COLO668 (cell line): ENCODE measurements around the gene SLC51A.
"Not testable (repeated sequence)": the region's sequence is repeated elsewhere in the genome, so short reads cannot be mapped to it uniquely, and the experiment has no call there.

Source experiments
- DNase-seq: peaks from one replicate; lab custom pipeline; 2025; ENCODE audit not compliant: unreplicated experiment; lab: John Stamatoyannopoulos, UW

The SLC51A gene

GRCh38 chr3:196238612-196239560 lies 22.6 kb downstream of the SLC51A start:
- no peak for DNase-seq

DNA sequence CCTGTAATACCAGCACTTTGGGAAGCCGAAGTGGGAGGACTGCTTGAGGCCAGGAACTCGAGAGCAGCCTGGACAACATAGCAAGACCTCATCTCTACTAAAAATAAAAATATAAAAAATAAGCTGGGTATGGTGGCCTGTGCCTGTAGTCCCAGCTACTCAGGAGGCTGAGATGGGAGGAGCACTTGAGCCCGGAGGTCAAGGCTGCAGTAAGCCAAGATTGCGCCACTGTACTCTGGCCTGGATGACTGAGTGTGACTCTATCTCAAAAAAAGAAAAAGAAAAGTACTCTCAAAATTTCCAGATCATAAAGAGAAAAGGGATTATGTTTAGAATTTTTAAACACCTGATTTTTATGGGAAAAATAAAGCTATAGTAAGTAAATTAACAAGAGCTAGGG lies 24.1 kb downstream of the SLC51A start:
- no peak for DNase-seq

DNA sequence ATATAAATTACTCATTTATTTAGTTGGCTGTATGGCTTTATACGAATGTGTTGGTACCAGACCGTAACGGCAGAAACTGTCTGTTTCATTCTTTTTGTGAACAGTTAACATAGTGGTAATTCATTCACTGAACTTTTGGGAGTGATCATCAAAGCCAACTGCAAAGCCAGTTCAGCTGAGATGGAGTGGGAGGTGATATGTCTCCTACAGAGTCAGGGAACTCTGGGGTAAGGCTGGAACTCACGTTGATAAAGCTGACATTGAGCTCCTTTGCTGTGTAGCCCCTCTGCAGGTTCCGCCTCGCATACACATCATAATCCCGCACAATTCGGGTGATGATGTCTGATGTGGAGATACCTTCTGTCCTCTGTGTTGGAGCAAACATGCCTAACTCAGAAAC lies 25.4 kb downstream of the SLC51A start:
- no peak for DNase-seq

DNA sequence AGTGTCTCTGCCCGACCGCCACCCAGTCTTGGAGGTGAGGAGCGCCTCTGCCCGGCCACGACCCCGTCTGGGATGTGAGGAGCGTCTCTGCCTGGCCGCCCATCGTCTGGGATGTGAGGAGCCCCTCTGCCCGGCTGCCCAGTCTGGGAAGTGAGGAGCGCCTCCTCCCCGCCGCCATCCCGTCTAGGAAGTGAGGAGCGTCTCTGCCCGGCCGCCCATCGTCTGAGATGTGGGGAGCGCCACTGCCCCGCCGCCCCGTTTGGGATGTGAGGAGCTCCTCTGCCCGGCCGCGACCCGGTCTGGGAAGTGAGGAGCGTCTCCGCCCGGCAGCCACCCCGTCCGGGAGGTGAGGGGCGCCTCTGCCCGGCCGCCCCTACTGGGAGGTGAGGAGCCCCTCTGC lies 27.8 kb downstream of the SLC51A start:
- not testable (repeated sequence) for DNase-seq

DNA sequence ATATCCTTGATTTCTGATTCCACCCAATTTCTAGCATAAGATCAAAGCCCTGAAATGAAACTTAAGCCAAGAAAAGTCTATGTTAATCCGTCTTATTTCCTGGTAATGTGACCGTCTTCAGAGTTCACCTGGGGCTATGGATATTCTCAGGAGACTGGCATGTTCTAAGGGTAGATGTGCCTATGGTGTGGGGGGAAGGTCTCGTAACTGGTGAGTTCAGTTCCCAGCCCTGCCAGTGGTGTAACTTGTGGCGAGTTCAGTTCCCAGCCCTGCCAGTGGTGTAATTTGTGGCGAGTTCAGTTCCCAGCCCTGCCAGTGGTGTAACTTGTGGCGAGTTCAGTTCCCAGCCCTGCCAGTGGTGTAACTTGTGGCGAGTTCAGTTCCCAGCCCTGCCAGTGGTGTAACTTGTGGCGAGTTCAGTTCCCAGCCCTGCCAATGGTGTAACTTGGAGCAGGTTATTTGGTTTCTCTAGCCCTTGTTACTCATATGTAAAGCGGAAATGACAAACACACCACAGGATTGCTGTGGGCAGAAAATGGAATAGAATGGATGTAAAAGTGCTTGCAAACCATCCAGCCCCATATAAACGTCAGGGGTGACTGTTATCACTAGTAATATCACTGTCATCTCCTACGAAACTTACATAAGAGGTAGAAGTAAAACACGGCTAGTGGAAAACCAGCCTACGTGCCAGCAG lies 30.4 kb downstream of the SLC51A start:
- DNase-seq = no peak

DNA sequence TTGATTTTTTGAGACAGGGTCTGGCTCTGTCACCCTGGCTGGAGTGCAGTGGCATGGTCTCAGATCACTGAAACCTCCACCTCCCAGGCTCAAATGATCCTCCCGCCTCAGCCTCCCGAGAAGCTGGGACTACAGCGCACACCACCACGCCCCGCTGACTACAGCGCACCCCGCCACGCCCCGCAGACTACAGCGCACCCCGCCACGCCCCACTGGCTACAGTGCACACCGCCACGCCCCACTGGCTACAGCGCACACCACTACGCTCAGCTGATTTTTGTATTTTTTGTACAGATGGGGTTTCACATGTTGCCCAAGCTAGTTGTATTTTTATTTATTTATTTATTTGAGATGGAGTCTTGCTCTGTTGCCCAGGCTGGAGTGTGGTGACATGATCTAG lies 35.6 kb downstream of the SLC51A start:
- DNase-seq = no peak

DNA sequence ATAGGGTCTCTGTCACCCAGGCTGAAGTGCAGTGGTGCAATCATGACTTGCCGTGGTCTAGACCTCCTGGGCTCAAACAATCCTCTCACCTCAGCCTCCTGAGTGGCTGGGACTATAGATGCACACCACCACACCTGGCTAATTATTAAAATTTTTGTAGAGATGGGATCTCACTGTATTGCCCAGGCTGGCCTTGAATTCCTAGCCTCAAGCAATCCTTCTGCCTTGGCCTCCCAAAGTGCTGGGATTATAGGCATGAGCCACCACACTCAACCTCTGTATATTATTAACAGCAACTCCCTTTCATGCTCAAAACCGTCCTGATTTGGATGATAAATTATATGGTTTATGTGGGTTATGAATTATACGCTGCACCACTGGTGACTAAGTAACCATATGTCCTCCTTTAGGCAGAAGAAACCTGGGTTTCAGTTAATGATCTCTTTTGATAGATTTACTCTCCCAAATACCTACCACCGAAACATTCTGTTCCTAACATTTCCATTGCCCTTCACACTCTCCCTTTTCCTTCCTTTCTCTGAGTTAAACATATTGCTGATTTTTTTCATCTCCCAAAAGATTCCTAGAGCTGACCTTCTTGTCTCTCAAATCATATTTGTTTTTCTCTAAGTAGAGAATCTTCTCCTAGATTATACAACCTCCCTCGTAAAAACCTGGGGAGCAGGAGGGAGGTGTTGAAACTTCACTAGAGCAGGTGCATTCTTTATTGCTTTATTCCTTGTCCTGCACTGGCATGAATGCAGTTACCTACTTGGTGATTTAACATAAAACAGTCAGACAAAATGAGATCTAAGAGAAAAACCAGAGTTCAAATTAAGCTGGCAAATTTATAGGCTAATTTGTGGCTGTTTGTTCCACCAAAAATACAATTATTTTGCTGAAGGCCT lies 38.3 kb downstream of the SLC51A start:
- no peak for DNase-seq

DNA sequence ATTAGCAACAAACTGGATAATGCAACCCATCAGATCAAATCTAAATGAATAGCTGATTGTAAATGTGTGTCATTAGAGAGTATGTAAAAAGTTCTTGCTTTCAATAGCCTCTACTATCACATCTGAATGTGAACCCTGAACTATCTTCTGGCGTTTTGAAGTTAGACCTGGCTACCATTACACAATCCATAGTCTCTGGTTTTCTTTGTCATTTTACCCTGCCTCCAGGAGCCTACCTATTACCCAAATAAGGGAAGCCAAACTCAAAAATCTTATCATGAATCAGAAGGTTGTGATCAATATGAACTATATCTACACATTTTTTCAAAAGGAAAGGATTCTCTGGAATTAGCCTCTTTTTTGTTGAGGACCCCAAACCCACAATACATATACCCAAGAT lies 39.4 kb downstream of the SLC51A start:
- DNase-seq = no peak

GRCh38 chr3:196260784-196261183 lies 44.5 kb downstream of the SLC51A start:
- DNase-seq = no peak

- DNase-seq = no peak
These were observed 47.5 kb downstream of the SLC51A start for GRCh38 chr3:196263819-196264218.

DNA sequence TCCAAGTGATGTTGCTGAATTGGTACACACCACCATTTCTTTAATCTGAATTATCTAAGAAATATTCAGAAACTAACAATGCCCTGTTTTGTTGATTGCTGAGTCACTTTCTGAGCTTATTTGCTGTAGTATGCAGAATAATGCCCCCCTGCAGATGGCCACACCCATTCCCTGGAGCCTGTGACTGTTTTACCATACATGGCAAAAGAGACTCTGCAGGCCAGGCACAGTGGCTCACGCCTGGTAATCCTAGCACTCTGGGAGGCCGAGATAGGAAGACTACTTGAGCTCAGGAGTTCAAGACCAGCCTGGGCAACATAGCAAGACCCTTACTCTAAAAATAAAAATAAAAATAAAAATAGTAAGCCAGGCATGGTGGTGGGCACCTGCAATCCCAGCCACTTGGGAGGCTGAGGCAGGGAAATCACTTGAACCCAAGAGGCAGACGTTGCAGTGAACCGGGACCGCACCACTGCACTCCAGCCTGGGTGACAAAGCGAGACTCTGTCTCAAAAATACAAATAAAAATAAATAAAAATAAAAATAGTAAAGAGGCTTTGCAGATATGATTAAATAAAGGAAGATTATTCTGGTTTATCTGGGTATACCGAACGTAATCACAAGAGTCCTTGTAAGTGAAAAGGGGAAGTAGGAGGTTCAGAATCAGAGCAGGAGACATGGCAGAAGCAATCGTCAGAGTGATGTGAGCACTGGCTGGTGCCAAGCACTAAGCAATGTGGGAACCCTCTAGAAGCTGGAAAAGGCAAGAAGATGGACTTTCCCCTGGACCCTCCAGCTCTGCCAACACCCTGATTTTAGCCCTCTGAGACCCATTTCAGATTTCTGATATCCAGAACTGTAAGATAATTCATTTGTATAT lies 52.2 kb downstream of the SLC51A start:
- DNase-seq = no peak

GRCh38 chr3:196270499-196270898 lies 54.2 kb downstream of the SLC51A start:
- DNase-seq = no peak

DNA sequence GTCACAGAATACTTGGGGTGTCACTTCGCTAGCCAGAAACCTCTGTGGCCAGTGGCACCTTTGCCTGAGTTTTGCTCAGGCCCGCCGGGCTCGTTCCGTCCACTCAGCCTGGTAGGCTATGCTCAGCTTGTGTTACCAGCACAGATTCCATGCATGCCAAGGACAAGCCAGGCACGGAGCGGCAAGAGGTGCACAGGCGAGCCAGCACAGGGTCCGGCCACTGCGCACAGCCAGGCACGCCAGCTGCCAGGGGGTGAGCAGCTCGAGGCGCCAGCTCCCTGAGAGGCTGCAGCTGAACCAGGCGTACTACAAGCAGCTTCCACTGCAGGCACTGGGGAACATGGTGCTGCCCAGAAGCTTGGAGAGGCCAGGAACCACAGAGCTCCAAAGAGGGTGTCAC lies 56.5 kb downstream of the SLC51A start:
- DNase-seq = no peak

DNA sequence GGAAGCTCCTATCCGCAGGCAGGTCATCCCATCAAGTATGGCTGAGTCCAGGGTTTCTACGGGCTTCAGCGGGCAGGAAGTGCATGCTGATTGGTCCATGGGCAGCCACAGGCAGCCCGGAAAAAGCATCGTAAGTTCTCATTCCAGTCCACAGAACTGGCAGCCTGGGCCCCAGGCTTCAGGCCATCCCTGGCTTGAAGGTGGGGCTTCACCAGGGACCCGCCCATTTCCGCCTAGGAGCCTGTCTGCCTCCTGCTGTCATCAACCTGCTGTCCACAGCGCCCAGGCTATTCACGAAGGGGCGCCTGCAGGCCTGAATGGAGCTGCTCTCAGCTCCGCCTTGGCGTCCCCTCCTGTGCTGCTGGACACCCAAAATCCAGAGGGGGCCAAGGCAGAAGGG lies 57.3 kb downstream of the SLC51A start:
- DNase-seq = no peak

- DNase-seq = no peak
These were observed 58.3 kb downstream of the SLC51A start for GRCh38 chr3:196274585-196274984.

GRCh38 chr3:196275126-196275525 lies 58.8 kb downstream of the SLC51A start:
- DNase-seq = no peak

GRCh38 chr3:196280689-196281440 lies 64.5 kb downstream of the SLC51A start:
- no peak for DNase-seq

- no peak for DNase-seq
These were observed 65.6 kb downstream of the SLC51A start for GRCh38 chr3:196281962-196282361.
